ENCODE measurements around the gene PITRM1.

The PITRM1 gene

DNA sequence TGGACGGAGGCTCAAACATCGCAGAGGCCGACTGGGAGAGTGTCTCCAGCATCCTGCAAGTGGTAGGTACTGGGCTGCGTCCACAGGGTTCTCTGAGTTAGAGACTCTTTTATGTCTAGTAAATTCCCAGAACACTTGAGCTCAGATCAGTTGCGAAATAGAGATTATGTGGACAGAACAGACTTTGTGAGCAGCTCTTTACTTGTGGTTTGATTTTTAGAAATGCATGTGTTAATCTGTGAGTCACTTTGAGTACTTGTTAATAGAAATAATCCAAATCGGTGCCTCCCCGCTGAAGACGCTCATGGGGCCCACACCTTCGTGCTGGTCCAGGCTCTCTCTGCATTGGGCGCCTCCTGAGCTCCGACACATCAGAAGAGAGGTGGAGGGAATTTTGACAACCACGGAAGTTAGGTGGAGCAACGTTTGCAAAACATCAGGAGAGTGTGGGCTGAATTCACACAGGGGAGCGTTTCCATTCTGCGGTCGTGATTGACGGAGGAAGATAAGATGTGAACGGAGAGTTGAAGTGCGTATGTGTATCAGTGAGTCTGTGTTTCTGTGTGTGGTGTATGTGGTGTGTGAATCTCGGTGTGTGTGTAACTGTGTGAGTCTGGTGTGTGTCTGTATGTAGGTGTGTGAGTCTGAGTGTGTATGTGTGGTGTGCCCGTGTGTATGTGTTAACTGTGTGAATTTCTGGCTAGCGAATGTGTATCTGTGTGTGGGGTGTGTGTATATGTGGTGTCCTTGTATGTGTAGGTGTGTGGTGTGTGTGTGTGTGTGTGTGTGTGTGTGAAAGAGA is 73.1 kb downstream of the PITRM1 start:
- no peak for DNase-seq

DNA sequence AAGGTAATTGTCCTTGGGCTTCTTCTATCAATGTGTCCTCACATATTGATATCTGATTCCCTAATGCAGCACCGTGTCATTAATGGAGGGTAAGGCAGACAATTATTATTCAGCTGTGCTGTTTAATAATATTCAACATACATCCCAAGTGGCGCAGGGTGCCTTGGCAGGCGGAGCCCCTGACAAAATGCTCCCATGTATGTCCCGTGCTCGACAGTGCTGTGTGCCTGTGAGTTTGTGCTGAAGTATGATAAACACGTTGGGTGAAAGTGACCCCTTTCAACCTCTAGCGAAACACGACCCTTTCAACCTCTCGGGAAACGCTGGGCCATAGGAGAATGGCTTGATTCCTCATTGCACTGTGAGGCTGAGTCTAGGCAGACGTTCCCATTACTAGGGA is 73.9 kb downstream of the PITRM1 start:
- DNase-seq, result no peak

GRCh38 chr10:3097160-3097559 is 75.4 kb downstream of the PITRM1 start:
- DNase-seq, result no peak

DNA sequence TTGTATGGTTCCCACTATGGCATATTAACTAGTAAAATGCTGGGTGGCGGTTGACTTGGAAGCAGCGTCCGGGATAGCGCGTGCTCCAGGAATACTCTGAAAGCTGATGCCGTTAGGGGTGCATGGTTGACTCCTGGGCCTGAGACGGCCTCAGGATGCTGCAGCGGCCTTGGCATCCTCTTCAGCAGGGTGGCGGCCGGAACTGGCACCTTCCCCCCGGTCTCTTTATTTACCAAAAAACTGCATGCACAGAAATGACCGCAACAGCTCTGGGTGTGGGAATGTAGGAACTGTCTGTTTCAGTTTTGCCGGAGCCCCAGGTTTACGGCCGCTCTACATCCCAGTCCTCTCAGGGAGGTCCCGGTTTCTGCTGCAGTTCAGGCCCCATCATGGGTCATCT is 76.4 kb downstream of the PITRM1 start:
- no peak for DNase-seq

- peak; percentile 97 for DNase-seq
These were observed 77.0 kb downstream of the PITRM1 start for GRCh38 chr10:3095373-3096139.

- DNase-seq, result no peak
These were observed 78.0 kb downstream of the PITRM1 start for GRCh38 chr10:3094609-3095036.

DNA sequence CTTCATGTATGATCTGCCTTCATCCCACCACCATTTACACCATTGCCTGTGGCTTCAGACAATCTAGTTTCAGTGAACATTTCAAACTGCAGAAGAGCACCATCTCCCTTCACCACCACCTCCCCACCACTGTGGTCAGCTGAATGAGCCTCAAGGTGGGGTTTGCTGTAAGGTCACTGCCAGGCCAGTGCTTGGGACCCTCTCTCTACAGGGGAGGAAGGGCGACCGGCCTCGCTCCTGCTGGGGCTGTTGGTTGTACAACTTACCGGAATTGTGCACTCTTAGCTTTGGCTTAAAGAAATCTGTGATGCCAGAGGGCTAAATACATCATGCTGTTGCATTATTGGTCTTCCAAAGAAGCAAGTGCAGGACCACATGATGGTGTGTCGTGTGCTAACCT is 78.6 kb downstream of the PITRM1 start:
- no peak for DNase-seq

GRCh38 chr10:3091921-3092320 is 80.7 kb downstream of the PITRM1 start:
- no peak for DNase-seq

- DNase-seq, result no peak
These were observed 81.4 kb downstream of the PITRM1 start for GRCh38 chr10:3090914-3091787.

- no peak for DNase-seq
These were observed 82.2 kb downstream of the PITRM1 start for GRCh38 chr10:3090388-3090787.
